K562 (cell line): ENCODE data around the gene ANXA7. TPM values are rescaled to one million over a fixed set of nuclear protein-coding genes. Genes with fewer than 3 reads are reported as not detected.

Experiments
- ATF6 ChIP-seq: sonication (generic); formaldehyde crosslinking; IDR thresholded peaks from 2 replicates; pipeline ENCODE4 v1.4.0; 2020; ENCODE audit warnings: mild to moderate bottlenecking, missing genetic modification reagents
- DEAF1 ChIP-seq: fragments of 450-650 bp; formaldehyde crosslinking; IDR thresholded peaks from 2 replicates; pipeline ENCODE4 v1.4.0; 2020; ENCODE audit warnings: mild to moderate bottlenecking, moderate library complexity
- FOXJ3 ChIP-seq: sonication (generic); formaldehyde crosslinking; IDR thresholded peaks from 2 replicates; pipeline ENCODE4 v1.4.0; 2020; ENCODE audit warnings: mild to moderate bottlenecking, missing genetic modification reagents
- FOXO4 ChIP-seq: fragments of 450-650 bp; formaldehyde crosslinking; IDR thresholded peaks from 2 replicates; pipeline ENCODE4 v1.4.0; 2020; ENCODE audit warnings: mild to moderate bottlenecking, moderate library complexity
- GABPB2 ChIP-seq: fragments of 250-450 bp; sonication (Bioruptor Pico); conservative IDR thresholded peaks from 2 replicates; pipeline ENCODE4 v1.5.1; 2021; ENCODE audit warnings: mild to moderate bottlenecking
- HMGN3 ChIP-seq: IDR thresholded peaks from 2 replicates; pipeline ENCODE4 v1.6.1; 2011; ENCODE audit warnings: borderline replicate concordance, low read depth, mild to moderate bottlenecking, mixed read lengths, low read length; ENCODE audit not compliant: insufficient read length; ENCODE audit errors: extremely low read depth
- KDM2B ChIP-seq: fragments of 250-450 bp; sonication (Bioruptor Pico); IDR thresholded peaks from 2 replicates; pipeline ENCODE4 v1.8.0; 2021; ENCODE audit warnings: mild to moderate bottlenecking, moderate library complexity
- MCM3 ChIP-seq: fragments of 450-650 bp; IDR thresholded peaks from 2 replicates; pipeline ENCODE4 v1.6.1; 2016
- RBM34 ChIP-seq: fragments of 200-400 bp; formaldehyde crosslinking; IDR thresholded peaks from 2 replicates; pipeline ENCODE4 v1.6.1; 2018; ENCODE audit warnings: low read length, borderline replicate concordance; ENCODE audit not compliant: insufficient read depth
- SMAD2 ChIP-seq: fragments of 150-350 bp; IDR thresholded peaks from 2 replicates; pipeline ENCODE4 v1.6.1; 2014; ENCODE audit warnings: low read depth, mild to moderate bottlenecking, low read length
- SRSF7 ChIP-seq: fragments of 200-400 bp; formaldehyde crosslinking; optimal IDR thresholded peaks from 2 replicates; pipeline ENCODE3; 2017; ENCODE audit warnings: mild to moderate bottlenecking, low read depth, low read length
- USF2 ChIP-seq: sonication (generic); formaldehyde crosslinking; IDR thresholded peaks from 2 replicates; pipeline ENCODE4 v1.5.0; 2020; ENCODE audit warnings: missing genetic modification reagents
- YY1 ChIP-seq, 3 experiments: IDR thresholded peaks; 2 replicates each; pipeline ENCODE4 v1.6.1; 2011; ENCODE audit warnings: low read length in 2 of 3, mild to moderate bottlenecking in 2 of 3, moderate library complexity in 2 of 3, borderline replicate concordance in 1 of 3, control low read depth in 1 of 3, low read depth in 1 of 3; ENCODE audit not compliant: insufficient read depth in 3 of 3, insufficient replicate concordance in 2 of 3, control insufficient read depth in 1 of 3, insufficient read length in 1 of 3; ENCODE audit errors: extremely low read depth in 1 of 3
- ZBTB12 ChIP-seq: fragments of 250-450 bp; sonication (Bioruptor Pico); IDR thresholded peaks from 2 replicates; pipeline ENCODE4 v1.4.0; 2020
- ZNF551 ChIP-seq: fragments of 250-450 bp; sonication (Bioruptor Pico); IDR thresholded peaks from 2 replicates; pipeline ENCODE4 v1.5.0; 2021; ENCODE audit warnings: mild to moderate bottlenecking, moderate library complexity
- ZNF584 ChIP-seq: fragments of 200-800 bp; sonication (Bioruptor generic); IDR thresholded peaks from 2 replicates; pipeline ENCODE4 v1.6.1; 2016; ENCODE audit warnings: low read depth, mild to moderate bottlenecking, missing genetic modification characterization, missing compliant biosample characterization
- ZNF780A ChIP-seq: fragments of 250-450 bp; sonication (Bioruptor Pico); IDR thresholded peaks from 2 replicates; pipeline ENCODE4 v1.5.0; 2021; ENCODE audit warnings: mild to moderate bottlenecking
- polyA plus RNA-seq, 8 experiments: library from polyadenylated mRNA; depleted of rRNA in 4 of 8; stranded (reverse) in 5 of 8; unstranded in 3 of 8; fragments of >200 nt; fragmentation: Nextera tagmentation in 2 of 8; fragmentation: Illumina TruSeq in 1 of 8; extraction: Ambion mirVana in 2 of 8; extraction: Trizol in 1 of 8; gene quantifications; 2 replicates each; pipeline versions ENCODE4 v1.2.1 to v1.2.3, GENCODE V29; 2011 to 2014; ENCODE audit warnings: inconsistent platforms in 1 of 8, missing spikeins in 1 of 8
- total RNA-seq, 7 experiments: library from RNA; depleted of rRNA in 6 of 7; stranded (reverse); fragments of >200 nt in 6 of 7; fragmentation: Illumina TruSeq in 2 of 7; extraction: Trizol in 2 of 7; gene quantifications; 2 replicates each; pipeline versions ENCODE4 v1.2.1 to v1.2.3, GENCODE V29; 2011 to 2021; ENCODE audit warnings: low replicate concordance in 1 of 7

The ANXA7 gene
- total and polyA plus RNA-seq, 9 of the 15 experiments (the other 6 are each of a cell fraction or from before 2014, with no cell fraction given) = 81.6 to 157 (median 122) TPM

GRCh38 chr10:73366381-73367298 is 47.2 kb downstream of the ANXA7 start (continued):
- TF ChIP-seq ZBTB12 = no peak
- TF ChIP-seq FOXJ3 (CRISPR knock-in tag) = no peak
- TF ChIP-seq KDM2B (CRISPR knock-in tag) = no peak
- no peak for TF ChIP-seq FOXO4 (CRISPR knock-in tag)
- no peak for TF ChIP-seq MCM3
- TF ChIP-seq GABPB2 (CRISPR knock-in tag) = no peak
- TF ChIP-seq YY1 (IDR thresholded peaks at IDR 0.05; ENCODE audit: borderline replicate concordance in 1 of 3, control insufficient read depth in 1 of 3, extremely low read depth in 1 of 3, insufficient read depth in 3 of 3, insufficient read length in 1 of 3, insufficient replicate concordance in 2 of 3, low read depth in 1 of 3, low read length in 2 of 3) = peak in 1 of 3 experiments; percentile 48
- TF ChIP-seq HMGN3 = no peak
- 0 out of 2 replicates have a peak, but pooled peaks have one; percentile 17 for TF ChIP-seq ZNF584 (CRISPR knock-in tag)
- TF ChIP-seq DEAF1 (CRISPR knock-in tag) = no peak
- TF ChIP-seq SMAD2 = no peak
- no peak for TF ChIP-seq ATF6
- TF ChIP-seq SRSF7 = no peak
- peak; percentile 62; the same call in 1 of the 2 replicates for TF ChIP-seq ZNF551
- no peak for TF ChIP-seq RBM34
- TF ChIP-seq USF2 (CRISPR knock-in tag) = no peak
- no peak for TF ChIP-seq ZNF780A (CRISPR knock-in tag)
